ENCODE measurements around the gene GH1. TPM values are rescaled to one million over a fixed set of nuclear protein-coding genes. Genes with fewer than 3 reads are reported as not detected.
"Not testable (repeated sequence)": the region's sequence is repeated elsewhere in the genome, so short reads cannot be mapped to it uniquely, and the experiment has no call there.

The GH1 gene
- total and polyA plus RNA-seq, 2 of the 13 experiments (the other 11 are each of a cell fraction or from before 2014, with no cell fraction given): not detected

DNA sequence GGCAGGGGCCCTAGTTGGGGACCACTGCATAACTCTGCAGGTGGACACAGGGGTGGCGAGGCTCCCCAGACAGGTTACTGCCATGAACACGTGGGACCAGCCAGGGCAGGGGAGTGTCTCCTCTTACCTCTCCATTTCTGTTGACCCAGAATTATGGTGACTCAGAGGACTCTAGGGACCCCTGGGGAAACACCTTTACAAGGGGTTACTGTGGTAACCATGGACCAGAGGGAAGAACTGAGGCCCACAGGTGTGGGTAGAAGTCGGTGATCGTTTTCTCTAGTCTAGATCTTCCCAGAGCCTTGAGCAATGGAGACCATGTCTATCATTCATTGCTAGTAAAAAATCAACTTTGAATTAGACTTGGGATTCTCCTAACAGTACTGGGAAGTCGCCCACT is 2.1 kb upstream of the GH1 start:
- H2AFZ ChIP-seq (ENCODE audit: low read length); H3K4me2 ChIP-seq (ENCODE audit: low read depth, low read length); DNase-seq (ENCODE audit: low spot score); FAIRE-seq; H3K9ac ChIP-seq (ENCODE audit: insufficient read depth, low read depth, low read length); H3K9me3 ChIP-seq (ENCODE audit: low read length); POLR2A ChIA-PET; H3K4me3 ChIP-seq (replicated peaks in 1 of 3; ENCODE audit: insufficient read depth in 1 of 3, low read depth in 2 of 3, low read length in 3 of 3); H3K79me2 ChIP-seq (ENCODE audit: insufficient read depth, low read length); BruUV-seq (replicated peaks); H3K36me3 ChIP-seq (replicated peaks in 1 of 2; ENCODE audit: control insufficient read depth in 1 of 2, insufficient read depth in 2 of 2, low read length in 2 of 2); intact Hi-C loops (cut with micrococcal nuclease; ENCODE audit: unreplicated experiment); ATAC-seq; H3K27ac ChIP-seq (ENCODE audit: extremely low read length, insufficient read depth, low read length); H4K20me1 ChIP-seq (ENCODE audit: insufficient read depth, low read length): not testable (repeated sequence)
- H3K27me3 ChIP-seq (ENCODE audit: control insufficient read depth in 1 of 2, insufficient read depth in 2 of 2, low read length in 2 of 2): peaks cover 0 to 26% of the 10 kb centered on the region in 2 experiments; a peak in 4 of 5 replicates
- CTCF ChIA-PET (ENCODE audit: low intra/inter-chr PET ratio, low total read pairs): interaction anchor here (2.1 to 2.6 kb wide), 2 partner anchors 30 to 70 kb away, joined by 16 to 27 read pairs; no protein-coding TSS in a partner anchor
- in situ Hi-C loops (cut with HindIII; ENCODE audit: extremely low pct_ligation_motif_present, low pct_unique_long_range_greater_than_20kb): loop anchor here (10.0 kb wide), 1 partner anchor 214 kb away; the partner anchor contains the start of gene ERN1
- 33% methylated on average over 5 of the region's 5 CpGs for WGBS (ENCODE audit: low lambda C conversion rate)
- peaks cover 16% of the 10 kb centered on the region for H3K4me1 ChIP-seq (ENCODE audit: insufficient read depth, low read length)

DNA sequence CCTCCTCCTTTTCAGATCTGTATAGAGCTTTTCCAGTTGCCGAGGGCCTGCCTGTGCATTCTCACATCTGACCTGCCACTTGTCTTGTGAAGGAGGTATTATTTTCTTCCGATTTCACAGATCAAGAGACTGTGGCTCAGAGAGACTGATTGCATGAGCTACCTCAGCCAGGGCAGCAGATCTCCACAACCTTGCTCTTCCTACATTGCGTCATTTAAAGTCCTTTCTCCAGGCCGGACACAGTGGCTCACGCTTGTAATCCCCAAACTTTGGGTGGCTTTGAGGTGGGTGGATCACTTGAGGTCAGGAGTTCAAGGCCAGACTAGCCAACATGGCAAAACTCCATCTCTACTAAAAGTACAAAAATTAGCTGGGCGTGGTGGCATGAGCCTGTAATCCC is 1.4 kb upstream of the GH1 start:
- ATAC-seq; H3K27ac ChIP-seq (ENCODE audit: extremely low read length, insufficient read depth, low read length); intact Hi-C loops (cut with micrococcal nuclease; ENCODE audit: unreplicated experiment); BruUV-seq (replicated peaks); H3K9ac ChIP-seq (ENCODE audit: insufficient read depth, low read depth, low read length); H4K20me1 ChIP-seq (ENCODE audit: insufficient read depth, low read length); H2AFZ ChIP-seq (ENCODE audit: low read length); H3K9me3 ChIP-seq (ENCODE audit: low read length); H3K36me3 ChIP-seq (replicated peaks in 1 of 2; ENCODE audit: control insufficient read depth in 1 of 2, insufficient read depth in 2 of 2, low read length in 2 of 2); H3K79me2 ChIP-seq (ENCODE audit: insufficient read depth, low read length); H3K4me3 ChIP-seq (replicated peaks in 1 of 3; ENCODE audit: insufficient read depth in 1 of 3, low read depth in 2 of 3, low read length in 3 of 3); FAIRE-seq; H3K4me2 ChIP-seq (ENCODE audit: low read depth, low read length); TF ChIP-seq ATF7 (CRISPR knock-in tag; IDR thresholded peaks at IDR 0.05): not testable (repeated sequence)
- in situ Hi-C loops (cut with HindIII; ENCODE audit: extremely low pct_ligation_motif_present, low pct_unique_long_range_greater_than_20kb): loop anchor here (10.0 kb wide), 1 partner anchor 215 kb away; the partner anchor contains the start of gene ERN1
- peaks cover 16% of the 10 kb centered on the region for H3K4me1 ChIP-seq (ENCODE audit: insufficient read depth, low read length)
- peaks cover 0 to 26% of the 10 kb centered on the region in 2 experiments; a peak in 3 of 5 replicates for H3K27me3 ChIP-seq (ENCODE audit: control insufficient read depth in 1 of 2, insufficient read depth in 2 of 2, low read length in 2 of 2)
- peak; percentile 33 for DNase-seq (ENCODE audit: low spot score)
- TF ChIP-seq RXRA (CRISPR knock-in tag; IDR thresholded peaks at IDR 0.05): peak; percentile 23; the same call in 1 of the 2 replicates
- peak; percentile 68; the same call in 1 of the 2 replicates for TF ChIP-seq CEBPB (IDR thresholded peaks at IDR 0.05; ENCODE audit: borderline replicate concordance, low read depth, low read length)
- TF ChIP-seq RARA (CRISPR knock-in tag; IDR thresholded peaks at IDR 0.05): peak; percentile 49
- 0 out of 2 replicates have a peak, but pooled peaks have one; percentile 23 for TF ChIP-seq PHF8 (CRISPR knock-in tag; IDR thresholded peaks at IDR 0.05)
- 0 out of 2 replicates have a peak, but pooled peaks have one; percentile 29 for TF ChIP-seq HDAC1 (CRISPR knock-in tag; IDR thresholded peaks at IDR 0.05)
- TF ChIP-seq NR2C2 (CRISPR knock-in tag; IDR thresholded peaks at IDR 0.05; ENCODE audit: borderline replicate concordance): peak; percentile 64
- peak; percentile 77 for TF ChIP-seq CEBPG (CRISPR knock-in tag; IDR thresholded peaks at IDR 0.05)
- TF ChIP-seq SALL1 (CRISPR knock-in tag; IDR thresholded peaks at IDR 0.05): 0 out of 2 replicates have a peak, but pooled peaks have one; percentile 12
- TF ChIP-seq, protein P1, sequence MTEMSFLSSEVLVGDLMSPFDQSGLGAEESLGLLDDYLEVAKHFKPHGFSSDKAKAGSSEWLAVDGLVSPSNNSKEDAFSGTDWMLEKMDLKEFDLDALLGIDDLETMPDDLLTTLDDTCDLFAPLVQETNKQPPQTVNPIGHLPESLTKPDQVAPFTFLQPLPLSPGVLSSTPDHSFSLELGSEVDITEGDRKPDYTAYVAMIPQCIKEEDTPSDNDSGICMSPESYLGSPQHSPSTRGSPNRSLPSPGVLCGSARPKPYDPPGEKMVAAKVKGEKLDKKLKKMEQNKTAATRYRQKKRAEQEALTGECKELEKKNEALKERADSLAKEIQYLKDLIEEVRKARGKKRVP (CRISPR knock-in tag; IDR thresholded peaks at IDR 0.05): peak in 1 of 2 experiments; percentile 76; a peak in 2 of 4 replicates
- peak; percentile 71 for TF ChIP-seq ATF7 (IDR thresholded peaks at IDR 0.05)
- TF ChIP-seq NR2F6 (IDR thresholded peaks at IDR 0.05): 0 out of 2 replicates have a peak, but pooled peaks have one; percentile 17
- TF ChIP-seq NR2F6 (CRISPR knock-in tag; IDR thresholded peaks at IDR 0.05): peak; percentile 33; the same call in 1 of the 2 replicates
- CTCF ChIA-PET (ENCODE audit: low intra/inter-chr PET ratio, low total read pairs): interaction anchor here (1.3 to 2.6 kb wide), 4 partner anchors 27 to 106 kb away, joined by 9 to 27 read pairs (median 20); no protein-coding TSS in a partner anchor
- WGBS (ENCODE audit: low lambda C conversion rate): 6% methylated on average over 6 of the region's 6 CpGs
- POLR2A ChIA-PET: interaction anchor here (1.1 to 2.2 kb wide), 3 partner anchors 27 to 225 kb away, joined by 3 to 10 read pairs (median 4); no protein-coding TSS in a partner anchor

Data from HepG2 (cell line).